Motor neuron (in vitro differentiated cells): ENCODE measurements around the gene IPCEF1. TPM values are rescaled to one million over a fixed set of nuclear protein-coding genes. Genes with fewer than 3 reads are reported as not detected.

ENCODE experiments used
- total RNA-seq, 8 experiments: library from RNA; unstranded; fragments of 300-600 nt; gene quantifications; 2 replicates each; pipeline versions ENCODE4 v1.2.3 to v1.2.4, GENCODE V29; 2022

IPCEF1 gene
- total RNA-seq, 8 experiments from 2014 or later: 0.29 to 1.0 (median 0.40) TPM

Other genes with a start within 250 kb of the IPCEF1 start
- gene CNKSR3, start 153.9 kb upstream of the IPCEF1 start, total RNA-seq: 10 to 100 TPM in 2 of 8 experiments, 1 to 10 TPM in 6; 2.0 to 21.5 (median 3.5) TPM